ENCODE results near the gene TRPC4AP.

The TRPC4AP gene

GRCh38 chr20:34968042-34968775, 124.4 kb downstream of the TRPC4AP start:
- Histone ChIP-seq H3K9ac (ENCODE audit: low read length) (no peak overlapping the region), H2AFZ (ENCODE audit: low read length) (no peak overlapping the region), H3K27me3 (replicated peaks; ENCODE audit: insufficient read depth, low read length) (no peaks in the 10 kb centered on the region), H3K9me3 (replicated peaks; ENCODE audit: insufficient read depth, low read length) (no peaks in the 10 kb centered on the region), H3K9me2 (replicated peaks; ENCODE audit: insufficient read depth, low read length) (no peaks in the 10 kb centered on the region), H3K36me3 (replicated peaks; ENCODE audit: insufficient read depth, low read length) (no peaks in the 10 kb centered on the region), H3F3A (ENCODE audit: insufficient read depth, low read length) (no peaks in the 10 kb centered on the region), H3K4me3 (ENCODE audit: low read length) (no peak overlapping the region), H4K20me1 (ENCODE audit: insufficient read depth, low read length) (no peaks in the 10 kb centered on the region), H3K79me2 (ENCODE audit: low read length) (no peaks in the 10 kb centered on the region), H3K4me2 (ENCODE audit: low read depth, low read length) (no peak overlapping the region), H3K4me1 (ENCODE audit: low read length) (no peaks in the 10 kb centered on the region), H3K27ac (ENCODE audit: low read length) (no peak overlapping the region)
- DNase-seq, result no peak
- TF ChIP-seq EZH2phosphoT487 (IDR thresholded peaks at IDR 0.05; ENCODE audit: low read length) (no peak), EZH2 (optimal IDR thresholded peaks at IDR 0.05; ENCODE audit: low read depth, low read length) (no peak), CTCF (IDR thresholded peaks at IDR 0.05; ENCODE audit: low read length) (no peak)

GRCh38 chr20:34967421-34967820, 125.2 kb downstream of the TRPC4AP start:
- Histone ChIP-seq H2AFZ (ENCODE audit: low read length) (no peak overlapping the region), H3F3A (ENCODE audit: insufficient read depth, low read length) (no peaks in the 10 kb centered on the region), H3K4me2 (ENCODE audit: low read depth, low read length) (no peak overlapping the region), H3K79me2 (ENCODE audit: low read length) (no peaks in the 10 kb centered on the region), H3K9me2 (replicated peaks; ENCODE audit: insufficient read depth, low read length) (no peaks in the 10 kb centered on the region), H4K20me1 (ENCODE audit: insufficient read depth, low read length) (no peaks in the 10 kb centered on the region), H3K9me3 (replicated peaks; ENCODE audit: insufficient read depth, low read length) (no peaks in the 10 kb centered on the region), H3K27ac (ENCODE audit: low read length) (no peak overlapping the region), H3K36me3 (replicated peaks; ENCODE audit: insufficient read depth, low read length) (no peaks in the 10 kb centered on the region), H3K27me3 (replicated peaks; ENCODE audit: insufficient read depth, low read length) (no peaks in the 10 kb centered on the region), H3K9ac (ENCODE audit: low read length) (no peak overlapping the region), H3K4me1 (ENCODE audit: low read length) (no peaks in the 10 kb centered on the region), H3K4me3 (ENCODE audit: low read length) (no peak overlapping the region)
- TF ChIP-seq CTCF (IDR thresholded peaks at IDR 0.05; ENCODE audit: low read length) (no peak), EZH2 (optimal IDR thresholded peaks at IDR 0.05; ENCODE audit: low read depth, low read length) (no peak), EZH2phosphoT487 (IDR thresholded peaks at IDR 0.05; ENCODE audit: low read length) (no peak)
- no peak for DNase-seq

GRCh38 chr20:34965051-34965450, 127.6 kb downstream of the TRPC4AP start:
- DNase-seq, result no peak
- TF ChIP-seq EZH2 (optimal IDR thresholded peaks at IDR 0.05; ENCODE audit: low read depth, low read length), result no peak
- no peak for TF ChIP-seq EZH2phosphoT487 (IDR thresholded peaks at IDR 0.05; ENCODE audit: low read length)
- no peak for TF ChIP-seq CTCF (IDR thresholded peaks at IDR 0.05; ENCODE audit: low read length)
- no peak overlapping the region for H3K4me2 ChIP-seq (ENCODE audit: low read depth, low read length)

More at GRCh38 chr20:34965051-34965450, 127.6 kb downstream of the TRPC4AP start:
- no peaks in the 10 kb centered on the region for H3K9me3 ChIP-seq (replicated peaks; ENCODE audit: insufficient read depth, low read length)
- H3K36me3 ChIP-seq (replicated peaks; ENCODE audit: insufficient read depth, low read length), result no peaks in the 10 kb centered on the region
- no peaks in the 10 kb centered on the region for H3K4me1 ChIP-seq (ENCODE audit: low read length)
- no peak overlapping the region for H3K9ac ChIP-seq (ENCODE audit: low read length)
- no peaks in the 10 kb centered on the region for H3K9me2 ChIP-seq (replicated peaks; ENCODE audit: insufficient read depth, low read length)
- H3K27ac ChIP-seq (ENCODE audit: low read length), result no peak overlapping the region
- no peaks in the 10 kb centered on the region for H3K27me3 ChIP-seq (replicated peaks; ENCODE audit: insufficient read depth, low read length)
- H4K20me1 ChIP-seq (ENCODE audit: insufficient read depth, low read length), result no peaks in the 10 kb centered on the region
- no peaks in the 10 kb centered on the region for H3K79me2 ChIP-seq (ENCODE audit: low read length)
- H3F3A ChIP-seq (ENCODE audit: insufficient read depth, low read length), result no peaks in the 10 kb centered on the region
- H3K4me3 ChIP-seq (ENCODE audit: low read length), result no peak overlapping the region
- no peak overlapping the region for H2AFZ ChIP-seq (ENCODE audit: low read length)
